GM20000 (cell line): ENCODE results near the gene TNNT1.

Source experiments
- DNase-seq: peaks from one replicate; pipeline ENCODE4 v3.0.0; 2012; ENCODE audit warnings: low spot score
- TF ChIP-seq, protein P1 (sequence below): IDR thresholded peaks from 2 replicates; pipeline ENCODE4 v1.5.1; 2012; ENCODE audit warnings: mild to moderate bottlenecking, control low read depth; ENCODE audit errors: extremely low read depth, missing control alignments

Gene TNNT1

DNA sequence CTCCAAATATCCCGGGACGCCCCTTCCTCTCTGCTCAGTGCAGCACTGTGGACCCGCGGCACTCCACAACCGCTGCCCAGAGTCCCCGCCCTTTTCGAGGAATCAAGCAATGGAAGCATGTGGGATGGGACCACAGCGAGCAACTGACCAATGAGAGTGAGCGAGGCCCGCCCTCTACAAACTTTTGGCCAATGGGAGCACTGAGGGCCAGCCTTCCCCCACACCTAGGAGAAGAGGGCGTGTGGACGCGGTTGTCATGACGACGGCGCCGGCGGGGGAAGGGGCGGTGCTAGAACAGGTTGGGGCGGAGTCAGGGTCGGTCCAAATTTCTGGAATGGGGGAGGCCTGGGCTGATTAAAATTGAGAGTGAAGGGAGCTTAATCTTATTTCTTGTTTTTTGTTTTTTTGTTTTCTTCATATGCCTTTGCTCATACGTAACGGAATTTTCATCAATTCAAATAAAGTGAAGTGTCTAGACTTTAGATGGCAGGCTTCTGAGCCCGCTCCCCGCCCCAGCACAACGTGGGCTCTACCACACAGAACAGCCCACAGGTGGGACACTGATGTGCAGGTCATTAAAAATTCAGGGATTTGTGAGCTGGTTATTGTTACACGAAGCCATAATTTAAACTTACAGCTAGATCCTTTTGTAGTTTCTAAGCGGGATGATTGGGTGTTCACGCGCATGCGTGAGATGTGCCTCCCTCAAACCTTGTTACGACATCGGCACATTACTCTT lies 17.7 kb upstream of the TNNT1 start, which contains the start of gene DNAAF3:
DNAAF3 (minus strand) TSS at position 84 of the 739 bp plus-strand sequence. CDS start 200 bp downstream, outside the sequence.
- DNase-seq = peak; percentile 96
- TF ChIP-seq, protein P1, sequence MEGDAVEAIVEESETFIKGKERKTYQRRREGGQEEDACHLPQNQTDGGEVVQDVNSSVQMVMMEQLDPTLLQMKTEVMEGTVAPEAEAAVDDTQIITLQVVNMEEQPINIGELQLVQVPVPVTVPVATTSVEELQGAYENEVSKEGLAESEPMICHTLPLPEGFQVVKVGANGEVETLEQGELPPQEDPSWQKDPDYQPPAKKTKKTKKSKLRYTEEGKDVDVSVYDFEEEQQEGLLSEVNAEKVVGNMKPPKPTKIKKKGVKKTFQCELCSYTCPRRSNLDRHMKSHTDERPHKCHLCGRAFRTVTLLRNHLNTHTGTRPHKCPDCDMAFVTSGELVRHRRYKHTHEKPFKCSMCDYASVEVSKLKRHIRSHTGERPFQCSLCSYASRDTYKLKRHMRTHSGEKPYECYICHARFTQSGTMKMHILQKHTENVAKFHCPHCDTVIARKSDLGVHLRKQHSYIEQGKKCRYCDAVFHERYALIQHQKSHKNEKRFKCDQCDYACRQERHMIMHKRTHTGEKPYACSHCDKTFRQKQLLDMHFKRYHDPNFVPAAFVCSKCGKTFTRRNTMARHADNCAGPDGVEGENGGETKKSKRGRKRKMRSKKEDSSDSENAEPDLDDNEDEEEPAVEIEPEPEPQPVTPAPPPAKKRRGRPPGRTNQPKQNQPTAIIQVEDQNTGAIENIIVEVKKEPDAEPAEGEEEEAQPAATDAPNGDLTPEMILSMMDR = no peak

GRCh38 chr19:55165952-55166529 lies 17.0 kb upstream of the TNNT1 start:
- TF ChIP-seq, protein P1 = peak; percentile 3
- DNase-seq = no peak

- TF ChIP-seq, protein P1 = no peak
Observed at GRCh38 chr19:55161571-55162322, 12.7 kb upstream of the TNNT1 start.

GRCh38 chr19:55160986-55161365 lies 12.0 kb upstream of the TNNT1 start:
- no peak for DNase-seq
- TF ChIP-seq, protein P1 = no peak

More at GRCh38 chr19:55161571-55162322, 12.7 kb upstream of the TNNT1 start:
- no peak for DNase-seq

GRCh38 chr19:55160128-55160985 lies 11.4 kb upstream of the TNNT1 start:
- TF ChIP-seq, protein P1 = peak; percentile 92
- DNase-seq = peak; percentile 98

- no peak for DNase-seq
- TF ChIP-seq, protein P1 = no peak
Observed at GRCh38 chr19:55158848-55159749, 10.1 kb upstream of the TNNT1 start.
